H1 (cell line): ENCODE measurements around the gene FAAP100. TPM values are rescaled to one million over a fixed set of nuclear protein-coding genes. Genes with fewer than 3 reads are reported as not detected.

ENCODE experiments used
- polyA plus RNA-seq, 7 experiments: library from polyadenylated mRNA; depleted of rRNA in 3 of 7; stranded (reverse) in 5 of 7; unstranded in 2 of 7; fragments of >200 nt in 5 of 7; fragments of 200-250 nt in 2 of 7; gene quantifications; 1 replicate in 5 of 7; 2 replicates in 1 of 7; 4 replicates in 1 of 7; pipeline versions ENCODE4 v1.2.1 to v1.2.3, GENCODE V29; 2011 to 2013; ENCODE audit warnings: missing spikeins in 2 of 7, mixed read lengths in 2 of 7
- small RNA-seq: library from polyadenylated mRNA; stranded (forward); fragments of <200 nt; extraction: miRNeasy Mini kit (QIAGEN cat#:217004); gene quantifications from one replicate; pipeline ENCODE3, GENCODE V24; 2013; ENCODE audit not compliant: insufficient read depth
- total RNA-seq: library from RNA; stranded (reverse); fragmentation: NEBNext Ultra II Directional; extraction: Animal tissue kit (Norgen Biotek cat#: 25700); gene quantifications from 2 replicates; pipeline ENCODE4 v1.2.1, GENCODE V29; 2021

FAAP100 gene
- total and polyA plus RNA-seq, 2 of the 8 experiments (the other 6 are each of a cell fraction or from before 2014, with no cell fraction given), result 23.2 to 41.8 TPM

Small RNAs within 50 kb of the gene (small RNA-seq; reads per million reads assigned to genes)
- gene RF00019, result not detected

Other genes starting within 250 kb of the FAAP100 start
- 0.58 and 0.71 TPM in 2 replicates for gene BAHCC1, start 156.9 kb downstream of the FAAP100 start, total RNA-seq
- gene BAHCC1, start 156.9 kb downstream of the FAAP100 start, polyA plus RNA-seq (2011; rRNA removed), result 0.26 and 0.61 TPM in 2 replicates
- gene ACTG1, start 39.6 kb downstream of the FAAP100 start, total RNA-seq, result 3,535 and 3,691 TPM in 2 replicates
- gene ACTG1, start 39.6 kb downstream of the FAAP100 start, polyA plus RNA-seq (2011; rRNA removed), result 5,010 and 7,420 TPM in 2 replicates
- 0.30 TPM in 1 of 2 replicates, not detected in the other for gene FSCN2, start 24.0 kb downstream of the FAAP100 start, total RNA-seq
- gene FSCN2, start 24.0 kb downstream of the FAAP100 start, polyA plus RNA-seq (2011; rRNA removed), result 0.18 and 0.44 TPM in 2 replicates
- 79.8 and 92.7 TPM in 2 replicates for gene NPLOC4, start 84.8 kb upstream of the FAAP100 start, total RNA-seq
- 70.7 and 75.0 TPM in 2 replicates for gene NPLOC4, start 84.8 kb upstream of the FAAP100 start, polyA plus RNA-seq (2011; rRNA removed)
- gene TSPAN10, start 84.8 kb upstream of the FAAP100 start, total RNA-seq, result 0.96 and 0.99 TPM in 2 replicates
- gene TSPAN10, start 84.8 kb upstream of the FAAP100 start, polyA plus RNA-seq (2011; rRNA removed), result 0.83 and 1.1 TPM in 2 replicates
- 5.8 and 6.4 TPM in 2 replicates for gene PDE6G, start 104.2 kb upstream of the FAAP100 start, total RNA-seq
- gene PDE6G, start 104.2 kb upstream of the FAAP100 start, polyA plus RNA-seq (2011; rRNA removed), result 12.9 and 15.1 TPM in 2 replicates
- 35.9 and 41.5 TPM in 2 replicates for gene OXLD1, start 114.3 kb upstream of the FAAP100 start, total RNA-seq
- gene OXLD1, start 114.3 kb upstream of the FAAP100 start, polyA plus RNA-seq (2011; rRNA removed), result 61.9 and 97.9 TPM in 2 replicates
- 38.6 and 39.8 TPM in 2 replicates for gene CCDC137, start 114.4 kb upstream of the FAAP100 start, total RNA-seq
- gene CCDC137, start 114.4 kb upstream of the FAAP100 start, polyA plus RNA-seq (2011; rRNA removed), result 17.6 and 23.3 TPM in 2 replicates
- gene ARL16, start 131.4 kb upstream of the FAAP100 start, total RNA-seq, result 37.0 and 41.8 TPM in 2 replicates
- 60.8 and 64.2 TPM in 2 replicates for gene ARL16, start 131.4 kb upstream of the FAAP100 start, polyA plus RNA-seq (2011; rRNA removed)
- gene HGS, start 131.7 kb upstream of the FAAP100 start, total RNA-seq, result 78.8 and 80.8 TPM in 2 replicates
- 99.7 and 144 TPM in 2 replicates for gene HGS, start 131.7 kb upstream of the FAAP100 start, polyA plus RNA-seq (2011; rRNA removed)
- gene MRPL12, start 151.0 kb upstream of the FAAP100 start, total RNA-seq, result 120 and 131 TPM in 2 replicates
- gene MRPL12, start 151.0 kb upstream of the FAAP100 start, polyA plus RNA-seq (2011; rRNA removed), result 141 and 190 TPM in 2 replicates
- 22.2 and 25.3 TPM in 2 replicates for gene SLC25A10, start 159.9 kb upstream of the FAAP100 start, total RNA-seq
- 43.0 and 60.9 TPM in 2 replicates for gene SLC25A10, start 159.9 kb upstream of the FAAP100 start, polyA plus RNA-seq (2011; rRNA removed)